ENCODE measurements around the gene BUD23. TPM values are rescaled to one million over a fixed set of nuclear protein-coding genes. Genes with fewer than 3 reads are reported as not detected.

The BUD23 gene
- total and polyA plus RNA-seq, 4 donors, result 19.1 to 52.6 (median 37.8) TPM

GRCh38 chr7:73633844-73634243, 49.6 kb upstream of the BUD23 start:
- WGBS, result 69% methylated on average over 8 of the region's 8 CpGs
- Histone ChIP-seq H3K9me3 (ENCODE audit: control insufficient read depth in 4 of 4, low read length in 3 of 4) (no peaks in the 10 kb centered on the region), H3K4me3 (ENCODE audit: low read depth in 1 of 3, low read length in 3 of 3) (no peak overlapping the region), H3K27ac (ENCODE audit: low read depth in 1 of 2, low read length in 2 of 2) (no peak overlapping the region), H3K36me3 (ENCODE audit: control insufficient read depth in 4 of 4, insufficient read depth in 3 of 4, low read depth in 1 of 4, low read length in 3 of 4) (peaks cover 0 to 2% (median 0%) of the 10 kb centered on the region in 4 donors), H3K9ac (ENCODE audit: low read depth in 1 of 2, low read length in 2 of 2) (no peak overlapping the region), H3K27me3 (ENCODE audit: control insufficient read depth in 4 of 4, insufficient read depth in 4 of 4, low read length in 3 of 4) (no peaks in the 10 kb centered on the region), H3K4me1 (ENCODE audit: control insufficient read depth in 4 of 4, insufficient read depth in 4 of 4, low read length in 3 of 4) (peaks cover 1 to 11% (median 6%) of the 10 kb centered on the region in 4 donors)
- TF ChIP-seq JUND (IDR thresholded peaks at IDR 0.05) (no peak), TAF1 (conservative IDR thresholded peaks at IDR 0.05) (no peak), HNF4A (conservative IDR thresholded peaks at IDR 0.05) (no peak), SP1 (IDR thresholded peaks at IDR 0.05) (no peak), EGR1 (IDR thresholded peaks at IDR 0.05; ENCODE audit: low read depth in 2 of 2) (no peak), RAD21 (IDR thresholded peaks at IDR 0.05) (no peak)
- TF ChIP-seq, protein P1, sequence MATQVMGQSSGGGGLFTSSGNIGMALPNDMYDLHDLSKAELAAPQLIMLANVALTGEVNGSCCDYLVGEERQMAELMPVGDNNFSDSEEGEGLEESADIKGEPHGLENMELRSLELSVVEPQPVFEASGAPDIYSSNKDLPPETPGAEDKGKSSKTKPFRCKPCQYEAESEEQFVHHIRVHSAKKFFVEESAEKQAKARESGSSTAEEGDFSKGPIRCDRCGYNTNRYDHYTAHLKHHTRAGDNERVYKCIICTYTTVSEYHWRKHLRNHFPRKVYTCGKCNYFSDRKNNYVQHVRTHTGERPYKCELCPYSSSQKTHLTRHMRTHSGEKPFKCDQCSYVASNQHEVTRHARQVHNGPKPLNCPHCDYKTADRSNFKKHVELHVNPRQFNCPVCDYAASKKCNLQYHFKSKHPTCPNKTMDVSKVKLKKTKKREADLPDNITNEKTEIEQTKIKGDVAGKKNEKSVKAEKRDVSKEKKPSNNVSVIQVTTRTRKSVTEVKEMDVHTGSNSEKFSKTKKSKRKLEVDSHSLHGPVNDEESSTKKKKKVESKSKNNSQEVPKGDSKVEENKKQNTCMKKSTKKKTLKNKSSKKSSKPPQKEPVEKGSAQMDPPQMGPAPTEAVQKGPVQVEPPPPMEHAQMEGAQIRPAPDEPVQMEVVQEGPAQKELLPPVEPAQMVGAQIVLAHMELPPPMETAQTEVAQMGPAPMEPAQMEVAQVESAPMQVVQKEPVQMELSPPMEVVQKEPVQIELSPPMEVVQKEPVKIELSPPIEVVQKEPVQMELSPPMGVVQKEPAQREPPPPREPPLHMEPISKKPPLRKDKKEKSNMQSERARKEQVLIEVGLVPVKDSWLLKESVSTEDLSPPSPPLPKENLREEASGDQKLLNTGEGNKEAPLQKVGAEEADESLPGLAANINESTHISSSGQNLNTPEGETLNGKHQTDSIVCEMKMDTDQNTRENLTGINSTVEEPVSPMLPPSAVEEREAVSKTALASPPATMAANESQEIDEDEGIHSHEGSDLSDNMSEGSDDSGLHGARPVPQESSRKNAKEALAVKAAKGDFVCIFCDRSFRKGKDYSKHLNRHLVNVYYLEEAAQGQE (IDR thresholded peaks at IDR 0.05), result no peak
- TF ChIP-seq, protein P2, sequence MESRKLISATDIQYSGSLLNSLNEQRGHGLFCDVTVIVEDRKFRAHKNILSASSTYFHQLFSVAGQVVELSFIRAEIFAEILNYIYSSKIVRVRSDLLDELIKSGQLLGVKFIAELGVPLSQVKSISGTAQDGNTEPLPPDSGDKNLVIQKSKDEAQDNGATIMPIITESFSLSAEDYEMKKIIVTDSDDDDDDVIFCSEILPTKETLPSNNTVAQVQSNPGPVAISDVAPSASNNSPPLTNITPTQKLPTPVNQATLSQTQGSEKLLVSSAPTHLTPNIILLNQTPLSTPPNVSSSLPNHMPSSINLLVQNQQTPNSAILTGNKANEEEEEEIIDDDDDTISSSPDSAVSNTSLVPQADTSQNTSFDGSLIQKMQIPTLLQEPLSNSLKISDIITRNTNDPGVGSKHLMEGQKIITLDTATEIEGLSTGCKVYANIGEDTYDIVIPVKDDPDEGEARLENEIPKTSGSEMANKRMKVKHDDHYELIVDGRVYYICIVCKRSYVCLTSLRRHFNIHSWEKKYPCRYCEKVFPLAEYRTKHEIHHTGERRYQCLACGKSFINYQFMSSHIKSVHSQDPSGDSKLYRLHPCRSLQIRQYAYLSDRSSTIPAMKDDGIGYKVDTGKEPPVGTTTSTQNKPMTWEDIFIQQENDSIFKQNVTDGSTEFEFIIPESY (IDR thresholded peaks at IDR 0.05), result no peak
- DNase-seq (ENCODE audit: low spot score), result no peak

- DNase-seq (ENCODE audit: low spot score), result no peak
- H3K27me3 ChIP-seq (ENCODE audit: control insufficient read depth in 4 of 4, insufficient read depth in 4 of 4, low read length in 3 of 4), result no peaks in the 10 kb centered on the region
- 93% methylated on average over 8 of the region's 8 CpGs for WGBS
- H3K4me3 ChIP-seq (ENCODE audit: low read depth in 1 of 3, low read length in 3 of 3), result no peak overlapping the region
- H3K9ac ChIP-seq (ENCODE audit: low read depth in 1 of 2, low read length in 2 of 2), result no peak overlapping the region
- H3K4me1 ChIP-seq (ENCODE audit: control insufficient read depth in 4 of 4, insufficient read depth in 4 of 4, low read length in 3 of 4), result peaks cover 1 to 10% (median 6%) of the 10 kb centered on the region in 4 donors
- peaks cover 0 to 2% (median 0%) of the 10 kb centered on the region in 4 donors for H3K36me3 ChIP-seq (ENCODE audit: control insufficient read depth in 4 of 4, insufficient read depth in 3 of 4, low read depth in 1 of 4, low read length in 3 of 4)
- no peak overlapping the region for H3K27ac ChIP-seq (ENCODE audit: low read depth in 1 of 2, low read length in 2 of 2)
- H3K9me3 ChIP-seq (ENCODE audit: control insufficient read depth in 4 of 4, low read length in 3 of 4), result no peaks in the 10 kb centered on the region
- no peak for TF ChIP-seq GABPA (IDR thresholded peaks at IDR 0.05 in 1 of 2, conservative IDR thresholded peaks at IDR 0.05 in 1 of 2)
- no peak for TF ChIP-seq RXRA (IDR thresholded peaks at IDR 0.05)
- TF ChIP-seq MAX (IDR thresholded peaks at IDR 0.05), result no peak
- no peak for TF ChIP-seq TAF1 (conservative IDR thresholded peaks at IDR 0.05)
- TF ChIP-seq, protein P1 (IDR thresholded peaks at IDR 0.05), result no peak
- no peak for TF ChIP-seq ATF3 (IDR thresholded peaks at IDR 0.05)
- no peak for TF ChIP-seq HNF4G (IDR thresholded peaks at IDR 0.05)
- TF ChIP-seq SP1 (IDR thresholded peaks at IDR 0.05), result no peak
- no peak for TF ChIP-seq CTCF (IDR thresholded peaks at IDR 0.05; ENCODE audit: low read depth, low read length, missing input control)
- no peak for TF ChIP-seq EGR1 (IDR thresholded peaks at IDR 0.05; ENCODE audit: low read depth in 2 of 2)
- TF ChIP-seq JUND (IDR thresholded peaks at IDR 0.05), result no peak
- no peak for TF ChIP-seq FOXA2 (IDR thresholded peaks at IDR 0.05)
- no peak for TF ChIP-seq RAD21 (IDR thresholded peaks at IDR 0.05)
- TF ChIP-seq NR2F2 (IDR thresholded peaks at IDR 0.05), result no peak
- no peak for TF ChIP-seq YY1 (IDR thresholded peaks at IDR 0.05)
- TF ChIP-seq HNF4A (conservative IDR thresholded peaks at IDR 0.05), result no peak
- TF ChIP-seq FOXA1 (IDR thresholded peaks at IDR 0.05), result no peak
Observed at GRCh38 chr7:73635428-73636200, 47.8 kb upstream of the BUD23 start.
